ENCODE measurements around the gene DAG1. TPM values are rescaled to one million over a fixed set of nuclear protein-coding genes. Genes with fewer than 3 reads are reported as not detected.

The DAG1 gene
- total RNA-seq, 2 experiments from 2014 or later: 15.0 to 18.3 TPM

DNA sequence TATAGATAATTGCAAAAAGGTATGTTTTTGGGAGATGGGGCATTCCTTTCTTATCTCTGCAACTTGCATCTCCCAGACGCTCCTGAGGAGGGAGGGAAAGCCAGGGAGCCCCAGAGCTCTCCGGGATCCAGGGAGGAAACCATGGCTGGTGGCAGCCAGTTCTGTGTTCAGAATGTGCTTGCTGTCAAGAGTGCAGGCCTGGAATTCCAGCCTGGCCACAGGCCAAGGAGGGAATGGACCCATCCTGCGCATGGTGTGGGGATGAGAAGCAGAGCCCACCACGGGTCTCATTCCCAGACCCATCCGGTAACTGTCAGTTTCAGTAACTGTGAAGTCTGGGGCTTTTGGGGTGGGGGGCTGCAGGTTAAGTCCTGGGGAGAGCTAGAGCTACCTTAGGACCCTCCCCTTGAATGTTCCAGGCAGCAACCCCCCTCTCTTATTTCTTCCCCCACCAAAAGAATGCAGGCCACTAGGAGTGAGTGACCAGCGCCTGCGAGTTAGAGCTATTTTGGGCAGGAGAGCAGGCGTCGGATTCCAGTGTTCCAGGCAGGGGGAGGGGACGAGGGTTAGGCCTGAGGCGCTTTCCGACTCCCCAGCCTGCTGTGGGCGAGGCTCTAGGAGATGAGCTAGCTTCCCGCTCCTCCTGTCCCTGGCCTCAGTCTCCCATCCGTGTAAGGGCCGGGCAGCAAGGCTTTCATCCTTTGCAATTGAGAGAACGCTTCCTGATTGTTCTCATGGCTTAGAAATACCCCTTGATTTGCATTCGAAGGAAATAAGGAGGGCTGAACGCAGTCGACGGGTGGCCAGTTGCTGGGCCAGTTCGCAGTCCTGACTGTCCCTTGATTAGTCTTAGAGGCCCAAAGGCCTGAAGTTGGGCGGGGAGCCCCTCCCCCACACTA lies 781 bp upstream of the DAG1 start:
- no peaks in the 10 kb centered on the region for H3K9me3 Mint-ChIP-seq
- no peak for ATAC-seq (ENCODE audit: poor library complexity)
- peak in 2 of 14 experiments; percentile 5 to 43 for DNase-seq
- TF ChIP-seq, protein P1, sequence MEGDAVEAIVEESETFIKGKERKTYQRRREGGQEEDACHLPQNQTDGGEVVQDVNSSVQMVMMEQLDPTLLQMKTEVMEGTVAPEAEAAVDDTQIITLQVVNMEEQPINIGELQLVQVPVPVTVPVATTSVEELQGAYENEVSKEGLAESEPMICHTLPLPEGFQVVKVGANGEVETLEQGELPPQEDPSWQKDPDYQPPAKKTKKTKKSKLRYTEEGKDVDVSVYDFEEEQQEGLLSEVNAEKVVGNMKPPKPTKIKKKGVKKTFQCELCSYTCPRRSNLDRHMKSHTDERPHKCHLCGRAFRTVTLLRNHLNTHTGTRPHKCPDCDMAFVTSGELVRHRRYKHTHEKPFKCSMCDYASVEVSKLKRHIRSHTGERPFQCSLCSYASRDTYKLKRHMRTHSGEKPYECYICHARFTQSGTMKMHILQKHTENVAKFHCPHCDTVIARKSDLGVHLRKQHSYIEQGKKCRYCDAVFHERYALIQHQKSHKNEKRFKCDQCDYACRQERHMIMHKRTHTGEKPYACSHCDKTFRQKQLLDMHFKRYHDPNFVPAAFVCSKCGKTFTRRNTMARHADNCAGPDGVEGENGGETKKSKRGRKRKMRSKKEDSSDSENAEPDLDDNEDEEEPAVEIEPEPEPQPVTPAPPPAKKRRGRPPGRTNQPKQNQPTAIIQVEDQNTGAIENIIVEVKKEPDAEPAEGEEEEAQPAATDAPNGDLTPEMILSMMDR (IDR thresholded peaks at IDR 0.05): no peak
- intact Hi-C loops (cut with DNase I, micrococcal nuclease): loop anchor here in 1 of 2 experiments (1.0 to 5.0 kb wide), 3 partner anchors 56 to 297 kb away; partner anchors contain the start of gene KLHDC8B
- H3K36me3 Mint-ChIP-seq (ENCODE audit: low read depth): peaks cover 12% of the 10 kb centered on the region
- CTCF ChIA-PET: interaction anchor here (1.0 to 3.4 kb wide), 5 partner anchors 16 to 129 kb away, joined by 3 to 13 read pairs (median 6); partner anchors contain the start of genes NICN1 and USP4
- no peaks in the 10 kb centered on the region for H3K27me3 Mint-ChIP-seq
- Histone ChIP-seq H3K9me3 (ENCODE audit: control insufficient read depth in 1 of 2, insufficient read depth in 1 of 2, low read length in 2 of 2) (no peaks in the 10 kb centered on the region), H3K36me3 (ENCODE audit: insufficient read depth, low read length) (no peaks in the 10 kb centered on the region), H3K4me3 (ENCODE audit: low read length) (peak overlapping the region; percentile 68), H3K27me3 (ENCODE audit: control insufficient read depth in 1 of 2, insufficient read depth in 2 of 2, low read length in 2 of 2) (no peaks in the 10 kb centered on the region), H3K4me1 (ENCODE audit: insufficient read depth, low read length) (peaks cover 26% of the 10 kb centered on the region), H3K27ac (ENCODE audit: low read depth in 1 of 2, low read length in 2 of 2) (peak overlapping the region; percentile 37 to 67)
- peak overlapping the region; percentile 85 for H3K27ac Mint-ChIP-seq
- POLR2A ChIA-PET: interaction anchor here (0.6 to 2.6 kb wide), 15 partner anchors 9 to 752 kb away, joined by 3 to 43 read pairs (median 7); partner anchors contain the start of genes IP6K2, NDUFAF3, NICN1 and QRICH1
- H3K4me1 Mint-ChIP-seq (ENCODE audit: low read depth): peaks cover 23% of the 10 kb centered on the region
- peak overlapping the region; percentile 91 for H3K4me3 Mint-ChIP-seq

DNA sequence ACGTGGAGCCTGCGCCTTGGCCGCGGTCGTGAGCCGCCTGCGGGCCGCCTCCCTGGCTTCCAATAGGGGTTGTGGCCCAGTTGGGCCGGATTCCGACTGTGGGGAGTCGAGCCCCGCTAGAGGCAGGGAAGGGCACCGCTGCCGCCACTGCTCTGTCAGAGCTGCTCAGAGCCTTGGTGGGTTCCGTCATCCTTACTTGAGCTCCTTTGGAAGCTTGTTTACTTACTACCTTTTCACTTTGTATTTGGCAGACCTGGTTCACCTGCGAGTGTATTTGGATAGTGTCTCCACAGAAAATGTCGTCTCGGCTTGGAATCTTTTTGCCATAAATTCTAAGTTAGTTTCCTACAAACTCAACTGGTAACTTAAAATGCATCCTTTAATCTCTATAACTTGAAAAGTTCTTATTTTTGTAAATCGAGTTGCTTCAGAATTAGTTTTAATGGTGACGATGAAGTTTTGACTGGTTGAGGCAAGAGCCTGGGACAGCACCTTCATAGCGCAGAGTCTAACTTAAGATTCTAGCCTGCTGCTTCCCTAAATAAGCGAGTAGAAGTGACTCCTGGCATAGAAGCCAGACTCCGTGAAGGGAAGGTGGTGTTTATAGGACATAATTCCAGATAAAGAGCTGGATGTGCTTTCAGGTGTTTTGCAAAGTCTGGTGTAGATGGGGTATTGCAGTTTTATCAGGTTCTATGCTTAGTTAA lies 800 bp downstream of the DAG1 start:
- Mint-ChIP-seq H3K36me3 (ENCODE audit: low read depth) (peaks cover 12% of the 10 kb centered on the region), H3K27ac (peak overlapping the region; percentile 95), H3K9me3 (no peaks in the 10 kb centered on the region), H3K4me3 (peak overlapping the region; percentile 88), H3K27me3 (no peaks in the 10 kb centered on the region), H3K4me1 (ENCODE audit: low read depth) (peaks cover 23% of the 10 kb centered on the region)
- Histone ChIP-seq H3K4me3 (ENCODE audit: low read length) (peak overlapping the region; percentile 78), H3K4me1 (ENCODE audit: insufficient read depth, low read length) (peaks cover 26% of the 10 kb centered on the region), H3K9me3 (ENCODE audit: control insufficient read depth in 1 of 2, insufficient read depth in 1 of 2, low read length in 2 of 2) (no peaks in the 10 kb centered on the region), H3K27me3 (ENCODE audit: control insufficient read depth in 1 of 2, insufficient read depth in 2 of 2, low read length in 2 of 2) (no peaks in the 10 kb centered on the region), H3K27ac (ENCODE audit: low read depth in 1 of 2, low read length in 2 of 2) (peak overlapping the region; percentile 86 to 88), H3K36me3 (ENCODE audit: insufficient read depth, low read length) (no peaks in the 10 kb centered on the region)
- ATAC-seq (ENCODE audit: poor library complexity): peak; percentile 31
- intact Hi-C loops (cut with DNase I, micrococcal nuclease): loop anchor here in 1 of 2 experiments (1.0 to 5.0 kb wide), 3 partner anchors 42 to 379 kb away; partner anchors contain the start of genes APEH, NICN1 and QRICH1
- ChIA-PET POLR2A (interaction anchor here (0.6 to 2.6 kb wide), 17 partner anchors 8 to 754 kb away, joined by 3 to 43 read pairs (median 6); partner anchors contain the start of genes IP6K2, NDUFAF3, NICN1 and QRICH1), CTCF (interaction anchor here (1.7 to 3.4 kb wide), 3 partner anchors 22 to 131 kb away, joined by 6 to 13 read pairs (median 12); partner anchors contain the start of gene USP4)
- DNase-seq: peak in 1 of 14 experiments; percentile 27
- TF ChIP-seq, protein P1 (IDR thresholded peaks at IDR 0.05): no peak
